Bronchial epithelial cell (primary cell): Measurements from ENCODE around the gene WAPL. TPM values are rescaled to one million over a fixed set of nuclear protein-coding genes. Genes with fewer than 3 reads are reported as not detected.
A peak's percentile ranks its signal among the peaks of the same experiment; 100 is the strongest.
"Not testable (repeated sequence)": the region's sequence is repeated elsewhere in the genome, so short reads cannot be mapped to it uniquely, and the experiment has no call there.

Experiments
- DNase-seq: peaks from one replicate; pipeline ENCODE4 v3.0.0-alpha.2; 2010; ENCODE audit warnings: low read depth
- FAIRE-seq: peaks from 2 replicates; lab custom pipeline; 2011; peaks lifted over from hg19 to GRCh38; lab: Jason Lieb, UNC
- H3K27me3 ChIP-seq: 2 replicates; pipeline ENCODE4 v1.5.1; 2011; ENCODE audit warnings: low read length; ENCODE audit not compliant: control insufficient read depth, insufficient read depth
- H3K36me3 ChIP-seq: 2 replicates; pipeline ENCODE4 v1.5.1; 2011; ENCODE audit warnings: low read length; ENCODE audit not compliant: control insufficient read depth, insufficient read depth
- H3K4me3 ChIP-seq: 2 replicates; pipeline ENCODE4 v1.5.1; 2011; ENCODE audit warnings: mild to moderate bottlenecking, low read depth, low read length, control low read depth
- CTCF ChIP-seq: IDR thresholded peaks from 2 replicates; pipeline ENCODE4 v1.5.1; 2011; ENCODE audit warnings: mild to moderate bottlenecking, moderate library complexity, low read length, control low read depth, inconsistent platforms; ENCODE audit not compliant: insufficient read depth, severe bottlenecking
- total RNA-seq: library from RNA; depleted of rRNA; stranded (reverse); fragments of >200 nt; gene quantifications from 2 replicates; pipeline ENCODE4 v1.2.1, GENCODE V29; 2014

Gene WAPL
- total RNA-seq, 1 donor from 2014 or later: 41.9 TPM

DNA sequence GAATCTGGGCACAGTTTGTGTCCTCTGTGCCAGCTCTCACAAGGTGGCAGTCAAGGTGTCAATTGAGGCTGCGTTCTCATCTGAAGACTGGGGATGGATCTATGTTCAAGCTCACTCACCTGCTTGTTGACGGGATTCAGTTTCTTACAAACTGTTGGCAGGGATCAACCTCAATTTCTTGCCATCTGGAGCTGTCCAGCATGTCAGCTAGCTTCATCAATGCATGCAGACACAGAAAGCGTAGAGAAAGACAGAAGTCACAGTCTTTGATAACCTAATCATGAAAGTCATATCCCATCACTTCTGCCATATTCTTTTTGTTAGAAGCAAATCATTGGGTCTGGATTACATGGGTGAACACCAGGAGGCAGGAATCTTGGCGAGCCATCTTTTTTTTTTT, 32.0 kb upstream of the WAPL start:
- no peak for TF ChIP-seq CTCF
- FAIRE-seq (no peak), DNase-seq (no peak)
- H3K27me3 ChIP-seq: no peaks in the 10 kb centered on the region
- no peaks in the 10 kb centered on the region for H3K36me3 ChIP-seq
- H3K4me3 ChIP-seq: no peak overlapping the region

DNA sequence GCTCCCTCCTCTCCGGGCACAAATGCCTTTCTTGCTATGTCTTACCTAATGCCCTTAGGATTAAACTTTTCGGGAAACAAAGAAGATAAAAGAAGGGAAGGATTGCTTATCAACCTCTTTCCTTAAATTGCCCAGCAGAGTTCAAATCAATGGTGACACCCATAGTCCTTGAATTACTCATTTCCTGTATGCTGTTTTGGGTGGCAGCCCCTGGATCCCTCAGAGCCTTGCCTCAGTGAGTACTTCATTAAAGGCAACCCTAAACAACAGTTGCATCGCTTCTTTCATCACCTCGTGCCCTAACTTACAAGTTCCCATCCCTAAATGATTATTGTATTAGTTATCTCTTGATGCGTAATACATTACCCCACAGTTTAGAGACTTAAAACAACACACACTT, 31.6 kb upstream of the WAPL start:
- no peaks in the 10 kb centered on the region for H3K27me3 ChIP-seq
- FAIRE-seq (no peak), DNase-seq (no peak)
- no peaks in the 10 kb centered on the region for H3K36me3 ChIP-seq
- no peak for TF ChIP-seq CTCF
- no peak overlapping the region for H3K4me3 ChIP-seq

GRCh38 chr10:86547296-86547695, 25.7 kb upstream of the WAPL start:
- no peak overlapping the region for H3K4me3 ChIP-seq
- FAIRE-seq (no peak), DNase-seq (peak; percentile 39)
- no peak for TF ChIP-seq CTCF
- no peaks in the 10 kb centered on the region for H3K27me3 ChIP-seq
- no peaks in the 10 kb centered on the region for H3K36me3 ChIP-seq

DNA sequence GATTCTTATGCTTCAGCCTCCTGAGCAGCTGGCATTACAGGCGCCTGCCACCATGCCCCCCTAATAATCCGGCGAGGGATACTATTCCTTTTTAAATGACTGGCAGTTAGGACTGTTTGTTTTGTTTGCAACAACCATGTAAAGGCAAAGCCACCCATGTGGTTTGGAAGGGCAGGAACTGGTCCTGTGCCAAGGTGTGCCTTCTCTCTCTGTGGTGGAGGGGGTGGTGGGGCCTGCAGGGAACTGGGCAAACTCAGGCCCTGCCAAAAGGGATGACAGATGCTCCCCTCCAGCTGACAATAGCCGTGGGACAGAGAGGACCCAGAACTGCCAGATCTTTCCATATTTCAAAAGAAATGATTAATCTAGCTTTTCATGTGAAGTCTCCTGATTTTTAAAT, 23.5 kb upstream of the WAPL start:
- DNase-seq: no peak
- Histone ChIP-seq H3K4me3 (no peak overlapping the region), H3K36me3 (no peaks in the 10 kb centered on the region), H3K27me3 (no peaks in the 10 kb centered on the region)
- FAIRE-seq: no peak
- no peak for TF ChIP-seq CTCF

GRCh38 chr10:86540016-86540415, 18.4 kb upstream of the WAPL start:
- H3K27me3 ChIP-seq: no peaks in the 10 kb centered on the region
- no peak for FAIRE-seq
- H3K36me3 ChIP-seq: no peaks in the 10 kb centered on the region
- TF ChIP-seq CTCF: no peak
- no peak for DNase-seq
- H3K4me3 ChIP-seq: no peak overlapping the region

GRCh38 chr10:86538547-86538946, 17.0 kb upstream of the WAPL start:
- no peak overlapping the region for H3K4me3 ChIP-seq
- FAIRE-seq (no peak), DNase-seq (no peak)
- no peaks in the 10 kb centered on the region for H3K27me3 ChIP-seq
- no peaks in the 10 kb centered on the region for H3K36me3 ChIP-seq
- TF ChIP-seq CTCF: no peak

DNA sequence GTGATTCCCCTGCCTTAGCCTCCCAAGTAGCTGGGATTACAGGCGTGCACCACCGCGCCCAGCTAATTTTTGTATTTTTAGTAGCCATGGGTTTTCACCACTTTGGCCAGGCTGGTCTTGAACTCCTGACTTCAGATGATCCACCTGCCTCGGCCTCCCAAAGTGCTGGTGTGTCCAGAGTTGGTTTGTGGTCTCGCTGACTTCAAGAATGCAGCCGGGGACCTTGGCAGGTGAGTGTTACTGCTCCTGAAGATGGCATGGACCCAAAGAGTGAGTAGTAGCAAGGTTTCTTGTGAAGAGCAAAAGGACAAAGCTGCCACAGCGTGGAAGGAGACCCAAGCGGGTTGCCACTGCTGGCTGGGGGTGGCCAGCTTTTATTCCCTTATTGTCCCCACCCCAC, 16.4 kb upstream of the WAPL start:
- FAIRE-seq, H3K36me3 ChIP-seq, H3K4me3 ChIP-seq, DNase-seq, H3K27me3 ChIP-seq: not testable (repeated sequence)
